Pancreas (tissue), 10 donors: ENCODE measurements around the gene BAIAP3. TPM values are rescaled to one million over a fixed set of nuclear protein-coding genes. Genes with fewer than 3 reads are reported as not detected.
A peak's percentile ranks its signal among the peaks of the same experiment; 100 is the strongest.
"Not testable (repeated sequence)": the region's sequence is repeated elsewhere in the genome, so short reads cannot be mapped to it uniquely, and the experiment has no call there.

ENCODE experiments used
- ATAC-seq, 4 donors: fragments of 200-7000 bp; cut with Tn5 transposase; one replicate each; pipeline versions ENCODE4 v1.8.0 to v1.9.1; 2020; ENCODE audit warnings: mild to moderate bottlenecking in 4 of 4, moderate library complexity in 4 of 4
- DNase-seq, 6 donors: peaks; one replicate each; pipeline ENCODE4 v3.0.0-alpha.2; 2020
- FAIRE-seq: peaks from 2 replicates; lab custom pipeline; 2012; peaks lifted over from hg19 to GRCh38; lab: Jason Lieb, UNC
- H3K27ac ChIP-seq, 4 donors: fragments of 200-600 bp; sonication (generic); 1 replicate in 3 of 4; 2 replicates in 1 of 4; pipeline versions ENCODE4 v1.5.0 to v1.8.0; 2020
- H3K27me3 ChIP-seq, 4 donors: fragments of 200-600 bp; one replicate each; pipeline ENCODE4 v1.8.0; 2021
- H3K36me3 ChIP-seq, 3 donors: fragments of 200-600 bp; sonication (generic) in 1 of 3; one replicate each; pipeline versions ENCODE4 v1.5.0 to v1.8.0; 2020 to 2021
- H3K4me1 ChIP-seq, 3 donors: fragments of 200-600 bp; one replicate each; pipeline ENCODE4 v1.8.0; 2021
- H3K4me3 ChIP-seq, 4 donors: fragments of 200-600 bp; sonication (generic) in 2 of 4; one replicate each; pipeline versions ENCODE4 v1.5.0 to v1.8.0; 2020 to 2021
- H3K9me3 ChIP-seq, 4 donors: fragments of 200-600 bp; one replicate each; pipeline ENCODE4 v1.8.0; 2021
- WGBS, 2 donors: extraction: QIAGEN DNeasy Blood & Tissue Kit; methylation state at CpG; one replicate each; pipeline ENCODE4 v1.1.7; 2013; 5-methylcytosine and 5-hydroxymethylcytosine counted together
- intact Hi-C, 3 donors: fragments of 100-400 bp; cut with DNase I; formaldehyde crosslinking; loops; one replicate each; pipeline versions ENCODE4 v1.11.1 to v1.14.2; 2022
- polyA plus RNA-seq, 2 donors: library from polyadenylated mRNA; stranded (reverse); fragments of 200-250 nt; gene quantifications; one replicate each; pipeline ENCODE4 v1.2.3, GENCODE V29; 2013
- total RNA-seq, 6 donors: library from RNA; stranded (reverse); fragmentation: NEBNext Ultra II Directional in 4 of 6; extraction: Animal tissue kit (Norgen Biotek cat#: 25700) in 4 of 6; gene quantifications; one replicate each; pipeline versions ENCODE4 v1.2.1 to v1.2.4, GENCODE V29; 2021 to 2023
- TF ChIP-seq, protein P1 (sequence below), 4 donors: fragments of 200-600 bp; sonication (generic) in 3 of 4; IDR thresholded peaks; one replicate each; pipeline versions ENCODE4 v1.5.0 to v1.8.0; 2021; ENCODE audit warnings: antibody characterized with exemption in 4 of 4
- donor health status: healthy with polysubstance abuse.
- donor health status: DM: no; HTN: no; CAD: no; lungs with moderate emphysema.
- donor health status: DM: no; HTN: no; CAD: no.
- donor health status: control.
- donor health status: control.
- donor health status: Bipolar disorder and iron deficiency.
- donor health status: DM: yes; HTN: yes; CAD: no.
- donor health status: DM: no; HTN: no; CAD: no.
- donor health status: DM: no; HTN: no; CAD: no.
- donor health status: DM: yes; HTN: yes; CAD: no.

Gene BAIAP3
- total and polyA plus RNA-seq, 8 donors = 2.1 to 110 (median 12.6) TPM

DNA sequence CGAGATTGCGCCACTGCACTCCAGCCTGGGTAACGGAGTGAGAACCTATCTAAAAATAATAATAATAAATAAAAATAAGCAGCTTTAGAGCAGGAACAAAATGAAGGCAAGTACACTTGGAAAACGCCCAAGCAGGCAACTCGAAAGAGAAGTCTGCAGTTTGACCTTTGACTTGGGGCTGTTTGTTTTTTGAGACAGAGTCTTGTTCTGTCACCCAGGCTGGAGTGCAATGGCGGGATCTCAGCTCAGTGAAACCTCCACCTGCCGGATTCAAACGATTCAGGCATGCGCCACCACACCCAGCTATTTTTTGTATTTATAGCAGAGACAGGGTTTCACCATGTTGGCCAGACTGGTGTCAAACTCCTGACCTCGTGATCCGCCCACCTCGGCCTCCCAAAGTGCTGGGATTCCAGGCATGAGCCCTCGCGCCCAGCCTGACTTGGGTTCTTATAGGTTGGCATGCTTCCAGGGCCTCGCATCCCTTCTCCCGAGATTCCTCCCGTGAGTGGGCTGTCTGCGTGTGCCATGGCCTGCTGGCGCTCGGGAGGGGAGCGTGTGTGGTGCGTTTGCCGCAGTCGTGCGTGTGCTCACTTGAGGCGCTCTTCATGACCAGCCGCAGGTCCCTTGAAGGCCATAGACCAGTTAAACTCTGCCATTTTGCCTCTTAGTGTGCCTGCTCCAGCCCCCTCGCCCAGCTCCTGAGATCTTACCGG lies 42.4 kb upstream of the BAIAP3 start:
- no peaks in the 10 kb centered on the region for H3K36me3 ChIP-seq
- H3K27me3 ChIP-seq = peaks cover 0 to 8% (median 0%) of the 10 kb centered on the region in 4 donors
- 56 to 61% methylated on average over 28 to 29 of the region's 29 CpGs for WGBS, 2 donors
- no peak overlapping the region for H3K4me3 ChIP-seq
- H3K27ac ChIP-seq = no peak overlapping the region
- ATAC-seq (no peak), FAIRE-seq (no peak), DNase-seq (peak in 1 of 6 donors; percentile 63)
- H3K9me3 ChIP-seq = no peaks in the 10 kb centered on the region
- TF ChIP-seq, protein P1, sequence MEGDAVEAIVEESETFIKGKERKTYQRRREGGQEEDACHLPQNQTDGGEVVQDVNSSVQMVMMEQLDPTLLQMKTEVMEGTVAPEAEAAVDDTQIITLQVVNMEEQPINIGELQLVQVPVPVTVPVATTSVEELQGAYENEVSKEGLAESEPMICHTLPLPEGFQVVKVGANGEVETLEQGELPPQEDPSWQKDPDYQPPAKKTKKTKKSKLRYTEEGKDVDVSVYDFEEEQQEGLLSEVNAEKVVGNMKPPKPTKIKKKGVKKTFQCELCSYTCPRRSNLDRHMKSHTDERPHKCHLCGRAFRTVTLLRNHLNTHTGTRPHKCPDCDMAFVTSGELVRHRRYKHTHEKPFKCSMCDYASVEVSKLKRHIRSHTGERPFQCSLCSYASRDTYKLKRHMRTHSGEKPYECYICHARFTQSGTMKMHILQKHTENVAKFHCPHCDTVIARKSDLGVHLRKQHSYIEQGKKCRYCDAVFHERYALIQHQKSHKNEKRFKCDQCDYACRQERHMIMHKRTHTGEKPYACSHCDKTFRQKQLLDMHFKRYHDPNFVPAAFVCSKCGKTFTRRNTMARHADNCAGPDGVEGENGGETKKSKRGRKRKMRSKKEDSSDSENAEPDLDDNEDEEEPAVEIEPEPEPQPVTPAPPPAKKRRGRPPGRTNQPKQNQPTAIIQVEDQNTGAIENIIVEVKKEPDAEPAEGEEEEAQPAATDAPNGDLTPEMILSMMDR (IDR thresholded peaks at IDR 0.05) = no peak
- no peaks in the 10 kb centered on the region for H3K4me1 ChIP-seq
- intact Hi-C loops = no loop called here

DNA sequence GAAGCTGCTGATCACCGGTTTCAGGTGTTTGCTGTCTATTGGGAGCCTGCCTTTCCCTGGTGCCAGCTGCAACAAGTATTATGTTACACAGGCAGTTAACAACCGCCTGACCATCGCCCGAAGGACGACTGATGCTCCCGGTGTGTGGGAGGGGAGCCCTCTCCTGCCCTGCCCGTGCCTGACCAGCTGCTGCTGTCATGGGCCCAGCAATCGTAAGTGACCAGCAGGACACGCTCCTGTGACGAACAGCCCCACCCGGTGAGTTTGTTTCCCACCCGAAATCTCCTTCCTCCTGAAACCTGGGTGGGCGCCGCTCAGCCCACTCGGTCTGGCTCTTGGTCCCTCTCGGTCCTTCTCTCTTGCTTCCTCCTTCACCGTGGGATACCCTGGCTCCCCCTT lies 41.9 kb upstream of the BAIAP3 start:
- peaks cover 0 to 8% (median 0%) of the 10 kb centered on the region in 4 donors for H3K27me3 ChIP-seq
- H3K36me3 ChIP-seq = no peaks in the 10 kb centered on the region
- H3K4me3 ChIP-seq = no peak overlapping the region
- 57 to 62% methylated on average over 17 of the region's 17 CpGs for WGBS, 2 donors
- no peak for ATAC-seq
- no peak for FAIRE-seq
- peak in 1 of 6 donors; percentile 45 for DNase-seq
- TF ChIP-seq, protein P1 (IDR thresholded peaks at IDR 0.05) = no peak
- intact Hi-C loops = no loop called here
- no peak overlapping the region for H3K27ac ChIP-seq
- no peaks in the 10 kb centered on the region for H3K9me3 ChIP-seq
- no peaks in the 10 kb centered on the region for H3K4me1 ChIP-seq

DNA sequence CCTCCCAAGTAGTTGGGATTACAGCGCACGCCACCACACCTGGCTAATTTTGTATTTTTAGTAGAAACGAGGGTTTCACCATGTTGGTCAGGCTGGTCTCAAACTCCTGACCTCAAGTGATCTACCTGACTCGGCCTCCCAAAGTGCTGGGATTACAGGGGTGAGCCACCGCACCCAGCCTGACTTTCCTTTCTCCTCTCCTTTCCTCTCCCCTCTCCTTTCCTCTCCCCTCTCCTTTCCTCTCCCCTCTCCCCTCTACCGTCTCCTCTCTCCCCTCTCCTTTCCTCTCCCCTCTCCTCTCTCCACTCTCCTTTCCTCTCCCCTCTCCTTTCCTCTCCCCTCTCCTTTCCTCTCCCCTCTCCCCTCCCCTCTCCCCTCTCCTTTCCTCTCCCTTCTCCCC lies 41.2 kb upstream of the BAIAP3 start:
- FAIRE-seq, H3K27ac ChIP-seq, ATAC-seq, DNase-seq, H3K27me3 ChIP-seq, H3K36me3 ChIP-seq, intact Hi-C loops, H3K4me1 ChIP-seq, H3K4me3 ChIP-seq, H3K9me3 ChIP-seq: not testable (repeated sequence)
- 78 to 79% methylated on average over 6 of the region's 6 CpGs for WGBS, 2 donors

DNA sequence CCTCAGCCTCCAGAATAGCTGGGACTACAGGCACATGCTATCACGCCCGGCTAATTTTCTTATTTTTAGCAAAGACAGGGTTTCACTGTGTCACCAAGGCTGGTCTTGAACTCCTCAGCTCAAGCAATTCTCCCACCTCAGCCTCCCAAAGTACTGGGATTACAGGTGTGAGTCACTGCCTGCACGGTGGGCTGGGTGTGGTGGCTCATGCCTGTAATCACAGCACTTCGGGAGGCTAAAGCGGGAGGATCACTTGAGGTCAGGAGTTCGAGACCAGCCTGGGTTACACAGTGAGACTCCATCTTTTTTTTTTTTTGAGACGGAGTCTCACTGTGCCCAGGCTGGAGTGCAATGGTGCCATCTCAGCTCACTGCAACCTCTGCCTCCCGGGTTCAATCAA lies 40.6 kb upstream of the BAIAP3 start:
- H3K27me3 ChIP-seq, intact Hi-C loops, DNase-seq, H3K36me3 ChIP-seq, H3K4me1 ChIP-seq, H3K27ac ChIP-seq, ATAC-seq, FAIRE-seq, H3K9me3 ChIP-seq, H3K4me3 ChIP-seq: not testable (repeated sequence)
- WGBS, 2 donors = 76 to 86% methylated on average over 8 of the region's 8 CpGs

DNA sequence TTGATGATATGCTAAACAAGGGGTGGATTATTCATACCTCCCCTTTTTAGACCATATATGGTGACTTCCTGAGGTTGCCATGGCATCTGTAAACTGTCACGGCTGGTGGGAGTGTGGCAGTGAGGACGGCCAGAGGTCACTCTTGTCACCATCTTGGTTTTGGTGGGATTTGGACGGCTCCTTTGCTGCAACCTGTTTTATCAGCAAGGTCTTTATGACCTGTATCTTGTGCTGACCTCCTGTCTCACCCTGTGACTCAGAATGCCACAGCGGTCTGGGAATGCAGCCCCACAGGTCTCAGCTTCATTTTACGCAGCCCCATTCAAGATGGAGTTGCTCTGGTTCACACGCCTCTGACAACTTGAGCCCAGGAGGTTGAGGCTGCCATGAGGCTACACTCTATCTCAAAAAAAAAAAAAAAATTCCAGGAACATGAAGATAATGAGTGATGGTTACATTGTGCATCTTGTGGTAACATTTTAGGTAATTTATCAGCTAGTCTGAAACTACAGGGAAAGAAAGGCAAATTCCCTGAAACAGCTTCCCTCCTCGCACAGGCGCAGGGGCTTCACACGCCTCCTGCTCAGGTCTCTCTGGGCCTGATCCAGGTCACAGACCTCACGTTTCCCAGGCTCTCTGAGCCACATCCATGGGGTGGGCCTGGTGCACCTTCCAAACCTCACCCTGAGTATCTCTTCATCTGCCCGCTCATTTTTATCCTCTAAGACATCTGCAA lies 39.4 kb upstream of the BAIAP3 start:
- peaks cover 0 to 11% (median 0%) of the 10 kb centered on the region in 3 donors for H3K4me1 ChIP-seq
- intact Hi-C loops = no loop called here
- TF ChIP-seq, protein P1 (IDR thresholded peaks at IDR 0.05) = no peak
- WGBS, 2 donors = 73 to 75% methylated on average over 11 of the region's 11 CpGs
- FAIRE-seq = no peak
- no peak for DNase-seq
- H3K4me3 ChIP-seq = no peak overlapping the region
- H3K27me3 ChIP-seq = no peaks in the 10 kb centered on the region
- H3K27ac ChIP-seq = no peak overlapping the region
- H3K36me3 ChIP-seq = no peaks in the 10 kb centered on the region
- no peaks in the 10 kb centered on the region for H3K9me3 ChIP-seq
- ATAC-seq = no peak
